RWPE1 (cell line): ENCODE data around the gene BRCA1.

Source experiments
- CTCF ChIA-PET: fragments of 350-600 bp; sonication (Branson Sonifier 250); formaldehyde crosslinking; extraction: SDS; loops from one replicate; lab custom pipeline; 2021; lab: Yijun Ruan, JAX
- POLR2A ChIA-PET: fragments of 400-600 bp; formaldehyde crosslinking; extraction: SDS; loops from one replicate; lab custom pipeline; 2020; ENCODE audit warnings: antibody characterized with exemption; ENCODE audit not compliant: low non-redundant PET; lab: Yijun Ruan, JAX
- DNase-seq: peaks from one replicate; pipeline ENCODE4 v3.0.0; 2012; ENCODE audit warnings: low spot score
- H3K27ac ChIP-seq: fragments of 450-650 bp; 2 replicates; pipeline ENCODE4 v1.5.1; 2017
- TF ChIP-seq, protein P1 (sequence below): fragments of 450-650 bp; conservative IDR thresholded peaks from 2 replicates; pipeline ENCODE4 v1.5.1; 2017; ENCODE audit warnings: low read depth, mild to moderate bottlenecking

Gene BRCA1

DNA sequence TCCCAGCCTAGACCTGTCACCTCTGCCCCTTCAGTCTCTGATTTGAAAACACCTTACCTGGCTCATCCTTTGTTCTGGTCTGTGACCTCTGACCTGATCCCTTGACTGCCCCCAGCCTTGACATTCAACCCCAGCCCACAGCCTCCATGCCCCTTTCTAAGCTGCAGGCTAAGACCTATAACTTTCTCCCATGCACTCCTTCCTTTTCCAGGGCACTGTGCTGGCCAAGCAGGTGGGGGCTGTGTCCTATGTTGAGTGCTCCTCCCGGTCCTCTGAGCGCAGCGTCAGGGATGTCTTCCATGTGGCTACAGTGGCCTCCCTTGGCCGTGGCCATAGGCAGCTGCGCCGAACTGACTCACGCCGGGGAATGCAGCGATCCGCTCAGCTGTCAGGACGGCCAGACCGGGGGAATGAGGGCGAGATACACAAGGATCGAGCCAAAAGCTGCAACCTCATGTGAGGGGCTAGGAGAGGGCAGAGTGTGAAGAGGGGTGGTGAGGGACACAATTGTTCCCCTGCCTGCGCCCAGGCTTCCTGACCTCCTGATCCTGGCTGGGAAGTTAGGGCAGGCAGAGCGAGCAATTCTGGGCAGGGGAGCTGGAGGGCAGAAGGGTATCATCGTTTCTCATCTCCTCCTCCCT lies 96.8 kb downstream of the BRCA1 start:
- TF ChIP-seq, protein P1, sequence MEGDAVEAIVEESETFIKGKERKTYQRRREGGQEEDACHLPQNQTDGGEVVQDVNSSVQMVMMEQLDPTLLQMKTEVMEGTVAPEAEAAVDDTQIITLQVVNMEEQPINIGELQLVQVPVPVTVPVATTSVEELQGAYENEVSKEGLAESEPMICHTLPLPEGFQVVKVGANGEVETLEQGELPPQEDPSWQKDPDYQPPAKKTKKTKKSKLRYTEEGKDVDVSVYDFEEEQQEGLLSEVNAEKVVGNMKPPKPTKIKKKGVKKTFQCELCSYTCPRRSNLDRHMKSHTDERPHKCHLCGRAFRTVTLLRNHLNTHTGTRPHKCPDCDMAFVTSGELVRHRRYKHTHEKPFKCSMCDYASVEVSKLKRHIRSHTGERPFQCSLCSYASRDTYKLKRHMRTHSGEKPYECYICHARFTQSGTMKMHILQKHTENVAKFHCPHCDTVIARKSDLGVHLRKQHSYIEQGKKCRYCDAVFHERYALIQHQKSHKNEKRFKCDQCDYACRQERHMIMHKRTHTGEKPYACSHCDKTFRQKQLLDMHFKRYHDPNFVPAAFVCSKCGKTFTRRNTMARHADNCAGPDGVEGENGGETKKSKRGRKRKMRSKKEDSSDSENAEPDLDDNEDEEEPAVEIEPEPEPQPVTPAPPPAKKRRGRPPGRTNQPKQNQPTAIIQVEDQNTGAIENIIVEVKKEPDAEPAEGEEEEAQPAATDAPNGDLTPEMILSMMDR = no peak
- DNase-seq = no peak
- ChIA-PET CTCF (interaction anchor here (0.6 kb wide), 1 partner anchor 176 kb away, joined by 4 read pairs; no protein-coding TSS in a partner anchor), POLR2A (no interaction called here)
- H3K27ac ChIP-seq = peak overlapping the region; percentile 21; the same call in 1 of the 2 replicates

DNA sequence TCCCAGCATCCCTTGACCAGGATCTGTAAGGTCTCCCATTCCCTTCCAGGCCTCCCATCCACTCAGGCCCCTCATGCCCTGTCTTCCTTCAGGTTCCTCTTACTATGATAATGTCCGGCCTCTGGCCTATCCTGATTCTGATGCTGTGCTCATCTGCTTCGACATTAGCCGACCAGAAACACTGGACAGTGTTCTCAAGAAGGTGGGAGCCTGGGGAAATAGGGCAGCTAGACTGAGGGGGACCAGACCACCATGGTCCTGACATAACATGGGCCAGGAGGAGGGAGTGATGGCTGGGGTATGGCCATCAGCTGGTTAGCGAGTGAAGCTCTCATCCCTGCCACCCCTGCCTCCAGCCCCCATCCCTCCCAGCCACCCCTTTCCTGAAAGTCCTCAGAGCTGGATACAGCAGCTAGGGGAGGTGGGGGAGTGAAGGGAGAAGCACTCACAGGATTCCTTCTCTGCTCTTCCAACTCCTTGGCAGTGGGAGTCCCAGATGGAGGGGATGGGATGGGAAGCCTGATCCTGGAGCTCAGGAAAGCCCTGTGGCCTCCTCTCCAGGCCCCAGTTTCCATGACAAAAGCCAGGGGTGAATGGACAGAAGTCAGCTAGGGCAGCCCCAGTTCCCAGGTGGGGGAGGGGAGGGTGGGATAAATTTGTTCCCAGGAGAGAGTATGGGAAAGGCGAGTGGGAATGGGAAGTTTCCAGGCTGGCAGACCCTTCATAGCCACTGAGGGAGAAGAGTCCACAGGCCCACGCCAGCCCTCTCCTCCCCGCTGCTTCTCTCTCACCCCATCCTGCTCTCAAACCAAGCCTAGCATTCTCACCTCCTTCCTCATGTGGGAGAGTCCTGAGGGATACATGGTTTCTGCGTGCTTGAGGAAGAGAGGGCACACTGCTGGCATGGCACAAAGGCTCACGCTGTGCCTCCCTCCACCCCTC lies 97.8 kb downstream of the BRCA1 start:
- no peak for DNase-seq
- TF ChIP-seq, protein P1 = no peak
- H3K27ac ChIP-seq = peak overlapping the region; percentile 21
- CTCF ChIA-PET = no interaction called here
- POLR2A ChIA-PET = no interaction called here

DNA sequence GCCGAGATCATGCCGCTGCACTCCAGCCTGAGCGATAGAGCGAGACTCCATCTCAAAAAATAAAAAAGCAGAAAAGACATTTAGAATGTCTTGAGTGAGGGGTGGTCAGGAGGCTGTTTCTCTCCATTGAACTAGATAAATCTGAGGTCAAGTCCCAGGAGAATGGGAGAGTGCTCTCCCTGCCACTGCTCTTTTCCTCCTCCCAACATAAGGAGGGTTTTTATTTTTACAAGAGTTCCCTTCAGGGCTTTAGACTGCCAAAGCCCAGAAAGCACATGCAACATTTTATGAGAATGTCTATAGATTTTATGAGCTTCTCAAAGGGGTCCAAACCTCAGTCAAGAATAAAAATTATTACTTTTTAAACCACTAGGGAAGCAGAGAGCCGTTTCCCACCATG lies 98.6 kb downstream of the BRCA1 start:
- TF ChIP-seq, protein P1 = no peak
- peak overlapping the region; percentile 30 for H3K27ac ChIP-seq
- ChIA-PET CTCF (no interaction called here), POLR2A (no interaction called here)
- DNase-seq = no peak

DNA sequence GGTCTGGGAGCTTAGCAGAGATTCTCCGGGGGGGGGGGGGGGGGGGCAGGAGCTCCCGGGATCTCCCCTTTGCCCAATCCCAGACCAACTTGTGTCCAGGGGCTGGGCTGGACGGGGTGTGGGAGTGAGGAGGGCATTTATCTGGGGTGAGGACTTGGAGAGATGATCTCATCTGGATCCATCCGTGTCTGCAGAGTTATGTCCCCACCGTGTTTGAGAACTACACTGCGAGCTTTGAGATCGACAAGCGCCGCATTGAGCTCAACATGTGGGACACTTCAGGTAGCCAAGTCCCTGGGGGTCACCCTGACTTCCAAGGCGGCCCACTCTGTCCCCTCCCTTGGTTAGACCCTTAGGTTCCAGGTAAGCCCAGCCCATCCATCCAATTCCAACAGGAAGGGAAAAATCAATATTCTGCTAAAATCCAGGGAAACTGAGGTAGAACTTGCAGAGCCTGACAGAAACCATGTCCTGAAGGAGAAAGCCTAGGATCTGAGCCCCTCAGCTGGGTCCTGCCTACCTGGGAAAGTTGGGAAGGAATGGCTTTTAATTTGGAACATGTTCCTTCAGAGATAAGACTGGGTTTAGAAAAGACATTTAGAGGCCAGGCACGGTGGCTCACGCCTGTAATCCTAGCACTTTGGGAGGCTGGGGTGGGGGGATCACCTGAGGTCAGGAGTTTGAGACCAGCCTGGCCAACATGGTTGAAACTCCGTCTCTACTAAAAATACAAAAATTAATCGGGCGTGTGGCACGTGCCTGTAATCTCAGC lies 99.2 kb downstream of the BRCA1 start:
- no peak for DNase-seq
- H3K27ac ChIP-seq = peak overlapping the region; percentile 30
- TF ChIP-seq, protein P1 = no peak
- ChIA-PET POLR2A (no interaction called here), CTCF (no interaction called here)

DNA sequence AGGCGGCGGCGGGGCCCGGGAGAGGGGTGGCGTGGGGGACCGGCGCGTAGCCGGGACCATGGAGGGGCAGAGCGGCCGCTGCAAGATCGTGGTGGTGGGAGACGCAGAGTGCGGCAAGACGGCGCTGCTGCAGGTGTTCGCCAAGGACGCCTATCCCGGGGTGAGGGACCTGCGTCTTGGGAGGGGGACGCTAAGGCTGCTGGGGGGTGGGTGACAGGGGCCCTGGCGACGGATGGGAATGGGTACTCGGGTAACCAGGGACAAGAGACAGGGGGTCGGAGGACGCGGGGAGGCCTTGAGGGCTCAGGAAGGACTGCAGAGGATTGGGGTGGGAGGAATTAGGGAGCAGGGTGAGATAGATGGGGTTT lies 99.9 kb downstream of the BRCA1 start:
- no peak overlapping the region; the same call in 1 of the 2 replicates for H3K27ac ChIP-seq
- CTCF ChIA-PET = no interaction called here
- TF ChIP-seq, protein P1 = no peak
- POLR2A ChIA-PET = no interaction called here
- DNase-seq = no peak
